Measurements from ENCODE around the gene EDEM3.

GRCh38 chr1:184716158-184716557 lies 38.5 kb downstream of the EDEM3 start:
- TF ChIP-seq POLR2A (IDR thresholded peaks at IDR 0.05) (no peak), EP300 (IDR thresholded peaks at IDR 0.05) (no peak), CTCF (IDR thresholded peaks at IDR 0.05) (no peak)
